CD4-positive, alpha-beta memory T cell (primary cell): ENCODE data around the gene MAP1LC3A. TPM values are rescaled to one million over a fixed set of nuclear protein-coding genes. Genes with fewer than 3 reads are reported as not detected.
"Not testable (repeated sequence)": the region's sequence is repeated elsewhere in the genome, so short reads cannot be mapped to it uniquely, and the experiment has no call there.

Source experiments
- CTCF ChIA-PET: fragments of 350-600 bp; sonication (Branson Sonifier 250); formaldehyde crosslinking; loops from one replicate; lab custom pipeline; 2021; ENCODE audit warnings: inconsistent platforms; ENCODE audit not compliant: partially characterized antibody; lab: Charles Lee
- POLR2A ChIA-PET: fragments of 350-600 bp; sonication (Branson Sonifier 250); formaldehyde crosslinking; loops from one replicate; lab custom pipeline; 2021; ENCODE audit not compliant: partially characterized antibody; lab: Charles Lee
- DNase-seq, 5 donors: peaks; one replicate each; pipeline versions ENCODE4 v3.0.0 to v3.0.0-alpha.2; 2020 to 2022; ENCODE audit warnings: mixed read lengths in 1 of 5
- H3K27ac ChIP-seq: one replicate; pipeline ENCODE4 v1.7.0; 2013; ENCODE audit warnings: low read depth, low read length
- H3K27me3 ChIP-seq: 2 replicates; pipeline ENCODE4 v1.7.0; 2013; ENCODE audit warnings: mild to moderate bottlenecking, low read length, moderate library complexity; ENCODE audit not compliant: insufficient read depth
- H3K36me3 ChIP-seq: 2 replicates; pipeline ENCODE4 v1.7.0; 2013; ENCODE audit warnings: mild to moderate bottlenecking, low read length, moderate library complexity; ENCODE audit not compliant: insufficient read depth
- H3K4me1 ChIP-seq: 2 replicates; pipeline ENCODE4 v1.7.0; 2013; ENCODE audit warnings: mild to moderate bottlenecking, low read length, moderate library complexity; ENCODE audit not compliant: insufficient read depth
- H3K4me3 ChIP-seq, 2 donors: one replicate each; pipeline ENCODE4 v1.7.0; 2013; ENCODE audit warnings: low read length in 2 of 2, mild to moderate bottlenecking in 1 of 2
- H3K9me3 ChIP-seq, 2 donors: one replicate each; pipeline ENCODE4 v1.7.0; 2013; ENCODE audit warnings: low read length in 2 of 2, control low read depth in 1 of 2; ENCODE audit not compliant: control insufficient read depth in 1 of 2
- H3K27ac Mint-ChIP-seq, 7 donors: one replicate each; pipeline ENCODE4 v1.8.0; 2020 to 2021; ENCODE audit warnings: mixed read lengths in 7 of 7, mild to moderate bottlenecking in 6 of 7, inconsistent platforms in 3 of 7, moderate library complexity in 3 of 7
- H3K27me3 Mint-ChIP-seq, 2 donors: one replicate each; pipeline ENCODE4 v1.8.0; 2020 to 2021; ENCODE audit warnings: mixed read lengths in 2 of 2
- H3K36me3 Mint-ChIP-seq, 2 donors: one replicate each; pipeline ENCODE4 v1.8.0; 2020 to 2021; ENCODE audit warnings: mixed read lengths in 2 of 2, inconsistent platforms in 1 of 2, mild to moderate bottlenecking in 1 of 2
- H3K4me1 Mint-ChIP-seq, 4 donors: one replicate each; pipeline ENCODE4 v1.8.0; 2020 to 2021; ENCODE audit warnings: mixed read lengths in 4 of 4, mild to moderate bottlenecking in 1 of 4
- H3K4me3 Mint-ChIP-seq, 8 donors: one replicate each; pipeline ENCODE4 v1.8.0; 2020 to 2021; ENCODE audit warnings: mixed read lengths in 8 of 8, mild to moderate bottlenecking in 7 of 8, moderate library complexity in 6 of 8, inconsistent platforms in 3 of 8
- H3K9me3 Mint-ChIP-seq, 8 donors: one replicate each; pipeline ENCODE4 v1.8.0; 2020 to 2021; ENCODE audit warnings: mixed read lengths in 8 of 8, mild to moderate bottlenecking in 5 of 8, inconsistent platforms in 3 of 8, moderate library complexity in 1 of 8
- intact Hi-C: fragments of 100-400 bp; cut with micrococcal nuclease; formaldehyde crosslinking; loops from one replicate; pipeline ENCODE4 v1.15.1; 2023
- polyA plus RNA-seq, 2 donors: library from polyadenylated mRNA; unstranded; fragments of 300-500 nt; fragmentation: Illumina TruSeq; gene quantifications; one replicate each; pipeline ENCODE4 v1.2.3, GENCODE V29; 2021
- total RNA-seq, 2 experiments: library from RNA; stranded (reverse); gene quantifications; one replicate each; pipeline ENCODE4 v1.2.3, GENCODE V29; 2021

MAP1LC3A gene
- total and polyA plus RNA-seq, 4 experiments from 2014 or later = 2.1 to 7.9 (median 3.2) TPM

- CTCF ChIA-PET = interaction anchor here (1.0 to 4.6 kb wide), 5 partner anchors 23 to 212 kb away, joined by 3 to 48 read pairs (median 5); partner anchors contain the start of gene AHCY
- Mint-ChIP-seq H3K36me3 (peaks cover 0 to 28% of the 10 kb centered on the region in 2 donors), H3K27ac (peak overlapping the region; percentile 96 to 99 (median 98)), H3K9me3 (peaks cover 0 to 5% (median 0%) of the 10 kb centered on the region in 8 donors), H3K4me1 (peaks cover 26 to 79% (median 44%) of the 10 kb centered on the region in 4 donors), H3K4me3 (peak overlapping the region; percentile 93 to 100 (median 98)), H3K27me3 (no peaks in the 10 kb centered on the region)
- H3K27me3 ChIP-seq = no peaks in the 10 kb centered on the region
- POLR2A ChIA-PET = interaction anchor here (0.9 to 4.1 kb wide), 16 partner anchors 10 to 1439 kb away, joined by 3 to 21 read pairs (median 6); partner anchors contain the start of genes AHCY, EIF6, ITCH and MAP1LC3A
- intact Hi-C loops = loop anchor here (1.0 to 5.0 kb wide), 4 partner anchors 152 to 958 kb away; partner anchors contain the start of genes AHCY and ITCH
- peak overlapping the region; percentile 89 for H3K27ac ChIP-seq
- peaks cover 39% of the 10 kb centered on the region for H3K4me1 ChIP-seq
- no peak for DNase-seq
- H3K4me3 ChIP-seq = peak overlapping the region; percentile 91 to 99
- H3K36me3 ChIP-seq = no peaks in the 10 kb centered on the region
- no peaks in the 10 kb centered on the region for H3K9me3 ChIP-seq
Measured at GRCh38 chr20:34514897-34515483, 43.5 kb upstream of the MAP1LC3A start.

- Histone ChIP-seq H3K27ac (peak overlapping the region; percentile 89), H3K36me3 (no peaks in the 10 kb centered on the region), H3K9me3 (no peaks in the 10 kb centered on the region), H3K4me3 (peak overlapping the region; percentile 91 to 99), H3K4me1 (peaks cover 44% of the 10 kb centered on the region), H3K27me3 (no peaks in the 10 kb centered on the region)
- Mint-ChIP-seq H3K9me3 (peaks cover 0 to 5% (median 0%) of the 10 kb centered on the region in 8 donors), H3K27me3 (no peaks in the 10 kb centered on the region), H3K36me3 (peaks cover 0 to 30% of the 10 kb centered on the region in 2 donors), H3K4me1 (peaks cover 27 to 84% (median 49%) of the 10 kb centered on the region in 4 donors), H3K4me3 (peak overlapping the region; percentile 93 to 100 (median 98)), H3K27ac (peak overlapping the region; percentile 96 to 99 (median 98))
- ChIA-PET CTCF (interaction anchor here (1.0 to 4.6 kb wide), 9 partner anchors 12 to 254 kb away, joined by 3 to 48 read pairs (median 5); partner anchors contain the start of genes AHCY and ITCH), POLR2A (interaction anchor here (0.6 to 4.1 kb wide), 23 partner anchors 9 to 1439 kb away, joined by 3 to 21 read pairs (median 4); partner anchors contain the start of genes AHCY, EIF6, ITCH and MAP1LC3A)
- intact Hi-C loops = loop anchor here (1.0 to 5.0 kb wide), 4 partner anchors 152 to 958 kb away; partner anchors contain the start of genes AHCY and ITCH
- DNase-seq = peak; percentile 74 to 86 (median 77)
Measured at GRCh38 chr20:34515484-34516246, 42.9 kb upstream of the MAP1LC3A start.

- peak; percentile 92 to 96 (median 93) for DNase-seq
- no peaks in the 10 kb centered on the region for H3K27me3 Mint-ChIP-seq
- ChIA-PET POLR2A (interaction anchor here (0.6 to 4.1 kb wide), 24 partner anchors 9 to 1438 kb away, joined by 3 to 21 read pairs (median 4); partner anchors contain the start of genes AHCY, EIF6, ITCH and MAP1LC3A), CTCF (interaction anchor here (0.9 to 4.6 kb wide), 8 partner anchors 11 to 253 kb away, joined by 3 to 48 read pairs (median 5); partner anchors contain the start of genes AHCY and ITCH)
- H3K27ac Mint-ChIP-seq = peak within 1 kb of the TSS; percentile 96 to 99 (median 98)
- Histone ChIP-seq H3K36me3 (no peaks in the 10 kb centered on the region), H3K27me3 (no peaks in the 10 kb centered on the region), H3K27ac (peak within 1 kb of the TSS; percentile 89), H3K4me1 (peaks cover 46% of the 10 kb centered on the region), H3K4me3 (peak within 1 kb of the TSS; percentile 91 to 99), H3K9me3 (no peaks in the 10 kb centered on the region)
- peak within 1 kb of the TSS; percentile 93 to 100 (median 98) for H3K4me3 Mint-ChIP-seq
- H3K4me1 Mint-ChIP-seq = peaks cover 29 to 91% (median 52%) of the 10 kb centered on the region in 4 donors
- intact Hi-C loops = loop anchor here (5.0 kb wide), 1 partner anchor 959 kb away; no protein-coding TSS in a partner anchor
- H3K9me3 Mint-ChIP-seq = peaks cover 0 to 5% (median 0%) of the 10 kb centered on the region in 8 donors
- H3K36me3 Mint-ChIP-seq = peaks cover 0 to 32% of the 10 kb centered on the region in 2 donors
Measured at GRCh38 chr20:34516247-34517113, 42.0 kb upstream of the MAP1LC3A start, which contains the start of gene DYNLRB1. DYNLRB1 (plus strand) TSS chr20:34516422; CDS start chr20:34516459, 37 bp downstream.

- CTCF ChIA-PET = interaction anchor here (0.9 to 4.6 kb wide), 6 partner anchors 10 to 204 kb away, joined by 3 to 48 read pairs (median 10); no protein-coding TSS in a partner anchor
- H3K4me1 Mint-ChIP-seq = peaks cover 35 to 95% (median 56%) of the 10 kb centered on the region in 4 donors
- intact Hi-C loops = loop anchor here (5.0 kb wide), 1 partner anchor 960 kb away; no protein-coding TSS in a partner anchor
Measured at GRCh38 chr20:34517114-34517505, 41.4 kb upstream of the MAP1LC3A start.

GRCh38 chr20:34518863-34519262 lies 39.7 kb upstream of the MAP1LC3A start:
- Mint-ChIP-seq H3K27ac (peak overlapping the region in 2 of 7 donors; percentile 75 to 99), H3K4me3 (peak overlapping the region in 4 of 8 donors; percentile 48 to 70 (median 56)), H3K36me3 (peaks cover 3 to 42% of the 10 kb centered on the region in 2 donors), H3K4me1 (peaks cover 41 to 92% (median 55%) of the 10 kb centered on the region in 4 donors)
- H3K36me3 ChIP-seq, H3K4me3 ChIP-seq, H3K9me3 Mint-ChIP-seq, H3K27ac ChIP-seq, H3K27me3 ChIP-seq, POLR2A ChIA-PET, DNase-seq, H3K27me3 Mint-ChIP-seq, H3K9me3 ChIP-seq: not testable (repeated sequence)
- peaks cover 62% of the 10 kb centered on the region for H3K4me1 ChIP-seq
- CTCF ChIA-PET = interaction anchor here (0.7 kb wide), 2 partner anchors 208 to 251 kb away, joined by 3 read pairs; no protein-coding TSS in a partner anchor
- intact Hi-C loops = loop anchor here (5.0 kb wide), 1 partner anchor 962 kb away; no protein-coding TSS in a partner anchor

More at GRCh38 chr20:34517114-34517505, 41.4 kb upstream of the MAP1LC3A start:
- Histone ChIP-seq H3K4me1 (peaks cover 53% of the 10 kb centered on the region), H3K4me3 (peak overlapping the region; percentile 91 to 99), H3K27me3 (no peaks in the 10 kb centered on the region), H3K36me3 (no peaks in the 10 kb centered on the region), H3K27ac (peak overlapping the region; percentile 89), H3K9me3 (no peaks in the 10 kb centered on the region)
- Mint-ChIP-seq H3K27me3 (no peaks in the 10 kb centered on the region), H3K36me3 (peaks cover 2 to 34% of the 10 kb centered on the region in 2 donors), H3K27ac (peak overlapping the region; percentile 96 to 99 (median 98)), H3K9me3 (peaks cover 0 to 5% (median 0%) of the 10 kb centered on the region in 8 donors), H3K4me3 (peak overlapping the region; percentile 93 to 100 (median 98))
- DNase-seq = no peak
- POLR2A ChIA-PET = interaction anchor here (0.8 to 4.1 kb wide), 12 partner anchors 9 to 524 kb away, joined by 3 to 21 read pairs (median 4); partner anchors contain the start of genes AHCY, ITCH, MAP1LC3A and PIGU

GRCh38 chr20:34519841-34520240 lies 38.7 kb upstream of the MAP1LC3A start:
- H3K9me3 Mint-ChIP-seq, POLR2A ChIA-PET, H3K27me3 Mint-ChIP-seq, H3K27me3 ChIP-seq, H3K27ac ChIP-seq, CTCF ChIA-PET, DNase-seq, H3K9me3 ChIP-seq, H3K36me3 ChIP-seq, H3K4me3 ChIP-seq: not testable (repeated sequence)
- intact Hi-C loops = loop anchor here (5.0 kb wide), 1 partner anchor 963 kb away; no protein-coding TSS in a partner anchor
- H3K4me1 ChIP-seq = peaks cover 56% of the 10 kb centered on the region
- peaks cover 39 to 88% (median 54%) of the 10 kb centered on the region in 4 donors for H3K4me1 Mint-ChIP-seq
- H3K36me3 Mint-ChIP-seq = peaks cover 3 to 50% of the 10 kb centered on the region in 2 donors
- peak overlapping the region in 1 of 8 donors; percentile 58 for H3K4me3 Mint-ChIP-seq
- peak overlapping the region in 1 of 7 donors; percentile 81 for H3K27ac Mint-ChIP-seq
